ENCODE measurements around the gene HAPLN3.

The HAPLN3 gene

DNA sequence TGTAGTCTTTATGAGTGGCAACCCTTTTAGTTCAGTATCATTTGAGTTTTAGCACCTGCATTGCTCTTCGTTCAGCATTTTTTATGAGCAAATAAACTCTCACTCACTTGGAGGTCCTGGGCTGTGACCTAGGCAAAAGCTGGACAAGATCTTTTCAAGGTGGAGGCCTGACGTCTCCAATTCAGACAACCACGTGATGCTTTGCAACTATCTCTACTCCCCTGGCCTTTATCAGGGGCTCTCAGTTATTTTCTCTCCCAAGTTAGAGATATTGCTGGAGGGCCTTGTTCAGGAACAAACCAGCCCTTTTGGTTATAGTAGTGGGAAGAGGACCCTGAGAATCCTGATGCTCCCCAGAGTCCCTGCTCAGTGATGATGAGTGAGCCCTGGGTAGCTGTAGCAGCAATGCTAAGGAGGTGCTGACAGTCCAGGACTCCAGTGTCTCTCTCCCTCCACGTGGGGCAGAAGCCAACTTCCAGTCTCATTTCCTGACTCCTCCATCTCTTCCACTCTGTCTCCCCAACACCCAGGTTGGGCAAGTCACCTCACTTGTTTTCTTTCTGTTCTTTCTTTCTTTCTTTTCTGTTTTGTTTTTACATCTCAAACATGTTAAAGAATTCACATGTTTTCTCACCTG is 30.4 kb downstream of the HAPLN3 start (continued):
- TF ChIP-seq, protein P1, sequence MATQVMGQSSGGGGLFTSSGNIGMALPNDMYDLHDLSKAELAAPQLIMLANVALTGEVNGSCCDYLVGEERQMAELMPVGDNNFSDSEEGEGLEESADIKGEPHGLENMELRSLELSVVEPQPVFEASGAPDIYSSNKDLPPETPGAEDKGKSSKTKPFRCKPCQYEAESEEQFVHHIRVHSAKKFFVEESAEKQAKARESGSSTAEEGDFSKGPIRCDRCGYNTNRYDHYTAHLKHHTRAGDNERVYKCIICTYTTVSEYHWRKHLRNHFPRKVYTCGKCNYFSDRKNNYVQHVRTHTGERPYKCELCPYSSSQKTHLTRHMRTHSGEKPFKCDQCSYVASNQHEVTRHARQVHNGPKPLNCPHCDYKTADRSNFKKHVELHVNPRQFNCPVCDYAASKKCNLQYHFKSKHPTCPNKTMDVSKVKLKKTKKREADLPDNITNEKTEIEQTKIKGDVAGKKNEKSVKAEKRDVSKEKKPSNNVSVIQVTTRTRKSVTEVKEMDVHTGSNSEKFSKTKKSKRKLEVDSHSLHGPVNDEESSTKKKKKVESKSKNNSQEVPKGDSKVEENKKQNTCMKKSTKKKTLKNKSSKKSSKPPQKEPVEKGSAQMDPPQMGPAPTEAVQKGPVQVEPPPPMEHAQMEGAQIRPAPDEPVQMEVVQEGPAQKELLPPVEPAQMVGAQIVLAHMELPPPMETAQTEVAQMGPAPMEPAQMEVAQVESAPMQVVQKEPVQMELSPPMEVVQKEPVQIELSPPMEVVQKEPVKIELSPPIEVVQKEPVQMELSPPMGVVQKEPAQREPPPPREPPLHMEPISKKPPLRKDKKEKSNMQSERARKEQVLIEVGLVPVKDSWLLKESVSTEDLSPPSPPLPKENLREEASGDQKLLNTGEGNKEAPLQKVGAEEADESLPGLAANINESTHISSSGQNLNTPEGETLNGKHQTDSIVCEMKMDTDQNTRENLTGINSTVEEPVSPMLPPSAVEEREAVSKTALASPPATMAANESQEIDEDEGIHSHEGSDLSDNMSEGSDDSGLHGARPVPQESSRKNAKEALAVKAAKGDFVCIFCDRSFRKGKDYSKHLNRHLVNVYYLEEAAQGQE (tag by site-specific recombination; IDR thresholded peaks at IDR 0.05) = no peak
- TF ChIP-seq, protein P2, sequence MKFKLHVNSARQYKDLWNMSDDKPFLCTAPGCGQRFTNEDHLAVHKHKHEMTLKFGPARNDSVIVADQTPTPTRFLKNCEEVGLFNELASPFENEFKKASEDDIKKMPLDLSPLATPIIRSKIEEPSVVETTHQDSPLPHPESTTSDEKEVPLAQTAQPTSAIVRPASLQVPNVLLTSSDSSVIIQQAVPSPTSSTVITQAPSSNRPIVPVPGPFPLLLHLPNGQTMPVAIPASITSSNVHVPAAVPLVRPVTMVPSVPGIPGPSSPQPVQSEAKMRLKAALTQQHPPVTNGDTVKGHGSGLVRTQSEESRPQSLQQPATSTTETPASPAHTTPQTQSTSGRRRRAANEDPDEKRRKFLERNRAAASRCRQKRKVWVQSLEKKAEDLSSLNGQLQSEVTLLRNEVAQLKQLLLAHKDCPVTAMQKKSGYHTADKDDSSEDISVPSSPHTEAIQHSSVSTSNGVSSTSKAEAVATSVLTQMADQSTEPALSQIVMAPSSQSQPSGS (tag by site-specific recombination; IDR thresholded peaks at IDR 0.05; ENCODE audit: low read depth) = no peak
- TF ChIP-seq YY1 (tag by site-specific recombination; IDR thresholded peaks at IDR 0.05) (no peak), ZFP3 (tag by site-specific recombination; IDR thresholded peaks at IDR 0.05; ENCODE audit: low read depth) (no peak), ZNF211 (tag by site-specific recombination; IDR thresholded peaks at IDR 0.05; ENCODE audit: low read depth) (no peak)

DNA sequence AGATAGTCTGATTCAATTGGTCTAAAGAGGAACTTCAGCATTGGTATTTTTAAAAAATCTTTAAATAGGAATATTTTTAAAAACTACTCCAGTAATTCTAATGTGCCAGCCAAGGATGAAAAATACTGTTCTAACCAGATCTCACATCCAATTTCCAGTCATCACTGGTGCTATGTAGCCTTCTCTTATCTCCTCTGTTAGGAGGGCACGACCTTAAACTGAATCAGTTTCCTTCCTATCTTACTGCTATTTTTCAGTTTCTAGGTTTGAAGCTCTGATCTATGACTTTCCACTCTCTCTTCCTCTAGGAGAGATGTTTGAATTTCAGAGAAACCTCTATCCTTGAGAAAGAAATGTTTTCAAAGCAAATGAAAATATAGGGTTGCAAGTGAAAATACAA is 31.9 kb downstream of the HAPLN3 start:
- Histone ChIP-seq H3K4me3 (ENCODE audit: low read depth, low read length) (no peak overlapping the region), H3K9me3 (ENCODE audit: control insufficient read depth, insufficient read depth, low read depth, low read length) (no peaks in the 10 kb centered on the region), H3K4me1 (ENCODE audit: control insufficient read depth, insufficient read depth, low read length) (no peaks in the 10 kb centered on the region), H3K36me3 (ENCODE audit: control insufficient read depth in 2 of 2, insufficient read depth in 1 of 2, low read length in 2 of 2) (no peaks in the 10 kb centered on the region), H3K27ac (ENCODE audit: extremely low read depth, low read depth, low read length) (no peak overlapping the region)
- CTCF ChIA-PET = interaction anchor here (0.6 to 3.7 kb wide), 4 partner anchors 14 to 161 kb away, joined by 3 to 30 read pairs (median 4); no protein-coding TSS in a partner anchor
- POLR2A ChIA-PET = no interaction called here
- no peak for TF ChIP-seq SP2 (tag by site-specific recombination; IDR thresholded peaks at IDR 0.05)
- TF ChIP-seq, protein P3, sequence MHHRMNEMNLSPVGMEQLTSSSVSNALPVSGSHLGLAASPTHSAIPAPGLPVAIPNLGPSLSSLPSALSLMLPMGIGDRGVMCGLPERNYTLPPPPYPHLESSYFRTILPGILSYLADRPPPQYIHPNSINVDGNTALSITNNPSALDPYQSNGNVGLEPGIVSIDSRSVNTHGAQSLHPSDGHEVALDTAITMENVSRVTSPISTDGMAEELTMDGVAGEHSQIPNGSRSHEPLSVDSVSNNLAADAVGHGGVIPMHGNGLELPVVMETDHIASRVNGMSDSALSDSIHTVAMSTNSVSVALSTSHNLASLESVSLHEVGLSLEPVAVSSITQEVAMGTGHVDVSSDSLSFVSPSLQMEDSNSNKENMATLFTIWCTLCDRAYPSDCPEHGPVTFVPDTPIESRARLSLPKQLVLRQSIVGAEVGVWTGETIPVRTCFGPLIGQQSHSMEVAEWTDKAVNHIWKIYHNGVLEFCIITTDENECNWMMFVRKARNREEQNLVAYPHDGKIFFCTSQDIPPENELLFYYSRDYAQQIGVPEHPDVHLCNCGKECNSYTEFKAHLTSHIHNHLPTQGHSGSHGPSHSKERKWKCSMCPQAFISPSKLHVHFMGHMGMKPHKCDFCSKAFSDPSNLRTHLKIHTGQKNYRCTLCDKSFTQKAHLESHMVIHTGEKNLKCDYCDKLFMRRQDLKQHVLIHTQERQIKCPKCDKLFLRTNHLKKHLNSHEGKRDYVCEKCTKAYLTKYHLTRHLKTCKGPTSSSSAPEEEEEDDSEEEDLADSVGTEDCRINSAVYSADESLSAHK (tag by site-specific recombination; IDR thresholded peaks at IDR 0.05) = no peak
- TF ChIP-seq ZNF558 (tag by site-specific recombination; IDR thresholded peaks at IDR 0.05) = no peak
- TF ChIP-seq, protein P4, sequence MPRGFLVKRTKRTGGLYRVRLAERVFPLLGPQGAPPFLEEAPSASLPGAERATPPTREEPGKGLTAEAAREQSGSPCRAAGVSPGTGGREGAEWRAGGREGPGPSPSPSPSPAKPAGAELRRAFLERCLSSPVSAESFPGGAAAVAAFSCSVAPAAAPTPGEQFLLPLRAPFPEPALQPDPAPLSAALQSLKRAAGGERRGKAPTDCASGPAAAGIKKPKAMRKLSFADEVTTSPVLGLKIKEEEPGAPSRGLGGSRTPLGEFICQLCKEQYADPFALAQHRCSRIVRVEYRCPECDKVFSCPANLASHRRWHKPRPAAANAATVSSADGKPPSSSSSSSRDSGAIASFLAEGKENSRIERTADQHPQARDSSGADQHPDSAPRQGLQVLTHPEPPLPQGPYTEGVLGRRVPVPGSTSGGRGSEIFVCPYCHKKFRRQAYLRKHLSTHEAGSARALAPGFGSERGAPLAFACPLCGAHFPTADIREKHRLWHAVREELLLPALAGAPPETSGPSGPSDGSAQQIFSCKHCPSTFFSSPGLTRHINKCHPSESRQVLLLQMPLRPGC (tag by site-specific recombination; IDR thresholded peaks at IDR 0.05) = no peak
- TF ChIP-seq ZNF426 (tag by site-specific recombination; IDR thresholded peaks at IDR 0.05) = no peak
- no peak for TF ChIP-seq ZNF600 (tag by site-specific recombination; IDR thresholded peaks at IDR 0.05)
- TF ChIP-seq ZNF266 (tag by site-specific recombination; IDR thresholded peaks at IDR 0.05; ENCODE audit: low read depth) = no peak
- no peak for TF ChIP-seq ZNF394 (tag by site-specific recombination; IDR thresholded peaks at IDR 0.05; ENCODE audit: borderline replicate concordance)
- no peak for TF ChIP-seq EGR2 (tag by site-specific recombination; IDR thresholded peaks at IDR 0.05; ENCODE audit: low read depth)
- TF ChIP-seq ZNF350 (tag by site-specific recombination; IDR thresholded peaks at IDR 0.05) = no peak
